Left forelimb (tissue), 1 donor: ENCODE data around the gene OR4D5.

ENCODE experiments used
- DNase-seq: peaks from one replicate; pipeline ENCODE4 v3.0.0-alpha.2; 2018; ENCODE audit warnings: low spot score

Gene OR4D5

GRCh38 chr11:123939317-123939716 lies at the start of gene OR4D5:
OR4D5 (plus strand) TSS chr11:123939617; CDS start chr11:123939617, 0 bp downstream.
- DNase-seq, result no peak

DNA sequence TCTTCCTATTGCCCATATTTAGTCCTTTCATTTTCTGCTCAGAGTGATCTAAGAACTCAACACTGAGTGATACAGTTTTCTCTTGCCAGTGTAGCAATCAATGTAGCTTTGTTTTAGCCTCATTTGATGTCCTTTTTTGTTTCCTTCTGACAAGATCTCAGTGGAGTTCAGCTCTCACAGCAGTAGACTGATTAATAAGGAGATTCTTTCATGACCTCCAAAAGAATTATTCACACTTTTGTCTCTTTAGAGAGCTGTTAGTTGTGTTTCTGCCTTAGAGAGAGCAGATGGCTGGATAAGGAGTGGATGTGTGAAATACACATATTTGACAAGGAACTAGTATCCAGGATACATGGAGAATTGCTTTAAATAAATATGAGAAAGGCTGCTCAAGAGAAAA lies 47.4 kb upstream of the OR4D5 start:
- no peak for DNase-seq

- no peak for DNase-seq
Observed at GRCh38 chr11:123899792-123900191, 39.6 kb upstream of the OR4D5 start.

GRCh38 chr11:123901867-123902266 lies 37.5 kb upstream of the OR4D5 start, which contains the start of gene OR8D4:
OR8D4 (plus strand) TSS chr11:123902167; CDS start chr11:123906432, 4,265 bp downstream.
- DNase-seq, result no peak

- no peak for DNase-seq
Observed at GRCh38 chr11:123903932-123904331, 35.5 kb upstream of the OR4D5 start.

DNA sequence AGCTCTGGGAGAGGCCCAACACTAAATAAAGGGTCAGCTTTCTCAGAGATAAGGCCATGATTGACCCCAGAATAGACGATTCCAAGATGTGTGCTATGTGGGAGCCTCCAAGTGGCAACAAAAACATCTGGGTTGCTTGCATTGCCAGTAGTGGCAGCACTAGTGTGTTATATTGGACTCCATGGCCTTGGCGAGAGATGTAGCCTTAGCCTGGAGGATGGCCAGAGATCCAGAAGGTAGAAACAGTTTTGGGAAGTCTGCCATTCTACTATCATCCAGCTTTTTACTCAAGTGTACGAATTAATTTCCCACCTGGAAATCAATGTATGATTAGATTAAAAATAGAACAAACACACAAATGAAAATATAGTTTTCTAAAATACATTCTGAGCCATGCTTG lies 34.5 kb upstream of the OR4D5 start:
- no peak for DNase-seq

GRCh38 chr11:123905826-123906225 lies 33.6 kb upstream of the OR4D5 start:
- no peak for DNase-seq

DNA sequence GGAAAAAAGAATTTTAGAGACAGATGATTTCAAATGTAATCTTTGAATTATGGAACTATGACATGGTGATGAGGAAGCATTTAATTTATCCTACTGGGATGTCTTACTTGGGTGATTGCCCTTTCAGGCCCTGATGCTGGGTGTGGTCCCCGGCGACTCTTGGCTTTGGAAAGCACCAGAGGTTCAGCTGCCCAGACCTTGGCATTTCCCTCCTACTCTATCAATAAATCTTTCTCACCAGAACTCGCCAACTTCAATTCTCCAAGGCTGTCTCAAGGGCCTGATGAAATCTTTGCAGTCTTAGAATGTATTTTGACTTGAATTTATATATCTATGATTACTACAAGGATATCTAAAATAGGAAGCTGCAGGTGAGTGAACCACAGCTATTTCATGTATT lies 18.5 kb upstream of the OR4D5 start:
- no peak for DNase-seq

DNA sequence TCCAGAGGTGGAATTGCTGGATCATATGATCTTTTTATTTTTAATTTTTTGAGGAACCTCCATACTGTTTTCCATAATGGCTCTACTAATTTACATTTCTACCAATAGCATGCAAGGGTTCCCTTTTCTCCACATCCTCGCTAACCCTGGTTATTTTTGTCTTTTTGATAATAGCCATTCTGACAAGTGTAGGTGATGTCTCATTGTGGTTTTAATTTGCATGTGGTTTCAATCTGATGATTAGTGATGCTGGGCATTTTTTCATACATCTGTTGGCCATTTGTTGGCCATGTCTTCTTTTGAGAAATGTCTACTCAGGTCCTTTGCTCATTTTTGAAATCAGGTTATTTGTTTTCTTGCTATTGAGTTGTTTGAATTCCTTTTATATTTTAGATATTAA lies 15.4 kb upstream of the OR4D5 start:
- DNase-seq, result no peak

DNA sequence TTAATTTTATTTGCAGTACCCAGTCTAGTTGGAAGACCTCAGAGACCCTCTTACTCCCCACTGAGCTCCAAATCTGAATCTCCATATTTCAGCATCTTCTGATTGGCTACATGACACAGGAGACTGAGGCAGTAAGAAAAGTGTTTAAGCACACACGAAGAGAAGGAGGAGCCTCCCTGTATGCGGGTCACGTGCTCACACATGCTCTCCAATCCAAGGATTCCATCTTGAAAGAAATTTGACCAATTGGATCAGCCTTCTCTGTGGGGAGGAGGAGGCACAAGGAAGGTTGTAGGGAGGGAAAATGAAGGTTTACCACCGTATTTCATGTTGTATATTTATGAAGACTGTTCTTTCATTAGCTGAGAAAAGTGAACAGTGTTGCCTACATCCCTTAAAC lies 3.0 kb downstream of the OR4D5 start:
- DNase-seq, result no peak

GRCh38 chr11:123943738-123944137 lies 4.3 kb downstream of the OR4D5 start, which contains the start of gene OR6T1:
OR6T1 (minus strand) TSS chr11:123943838; CDS start chr11:123943838, 0 bp downstream.
- DNase-seq, result no peak

- no peak for DNase-seq
Observed at GRCh38 chr11:123945132-123945531, 5.7 kb downstream of the OR4D5 start.

DNA sequence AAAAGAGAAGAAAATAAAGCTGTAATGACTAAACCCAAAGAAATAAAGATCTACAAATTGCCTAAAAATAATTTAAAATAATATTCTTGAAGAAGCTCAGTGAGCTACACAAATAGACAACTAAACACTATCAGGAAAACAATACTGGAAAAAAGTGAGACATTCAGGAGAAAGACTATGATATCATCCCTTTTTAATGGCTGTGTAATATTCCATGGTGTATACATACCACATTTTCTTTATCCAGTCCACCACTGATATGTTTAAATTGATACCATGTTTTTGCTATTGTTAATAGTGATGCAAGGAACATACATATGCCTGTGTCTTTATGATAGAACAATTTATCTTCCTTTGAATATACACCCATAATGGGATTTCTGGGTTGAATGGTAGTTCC lies 17.3 kb downstream of the OR4D5 start:
- no peak for DNase-seq

- DNase-seq, result no peak
Observed at GRCh38 chr11:123973816-123974215, 34.4 kb downstream of the OR4D5 start.

- no peak for DNase-seq
Observed at GRCh38 chr11:123976770-123977560, 37.5 kb downstream of the OR4D5 start.

DNA sequence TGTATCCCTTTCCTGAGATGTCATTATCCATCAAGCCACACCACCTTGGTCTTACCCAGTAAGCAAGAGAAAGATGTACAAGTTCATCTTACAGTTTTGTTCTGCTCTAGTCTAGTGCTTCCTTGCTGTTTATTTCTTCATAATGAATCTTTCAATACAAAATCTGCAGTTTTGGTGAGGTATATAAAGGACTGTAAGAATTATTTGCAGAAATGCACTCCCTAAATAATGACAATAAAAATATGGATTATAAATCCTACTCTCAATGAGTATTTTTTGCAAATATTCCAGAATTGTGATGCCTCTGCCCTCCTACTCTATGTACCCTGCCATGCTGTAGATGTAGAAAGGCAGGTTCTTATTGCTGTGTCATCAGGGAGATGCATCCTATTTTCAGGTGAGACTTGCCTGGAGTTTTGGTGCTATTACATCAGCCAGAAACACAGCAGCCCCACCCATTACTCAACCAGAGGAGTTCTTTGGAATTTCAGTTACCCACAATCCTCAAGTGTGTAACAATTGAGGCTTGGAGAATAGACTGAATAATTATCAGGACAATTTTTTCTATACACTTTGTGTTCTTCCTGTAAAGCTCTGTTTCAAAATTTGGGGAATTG lies 38.4 kb downstream of the OR4D5 start, which contains the start of gene OR10S1:
Gene OR10S1, minus strand, starts transcription at position 51 of the 617 bp plus-strand sequence. CDS start 117 bp downstream, outside the sequence.
- no peak for DNase-seq

DNA sequence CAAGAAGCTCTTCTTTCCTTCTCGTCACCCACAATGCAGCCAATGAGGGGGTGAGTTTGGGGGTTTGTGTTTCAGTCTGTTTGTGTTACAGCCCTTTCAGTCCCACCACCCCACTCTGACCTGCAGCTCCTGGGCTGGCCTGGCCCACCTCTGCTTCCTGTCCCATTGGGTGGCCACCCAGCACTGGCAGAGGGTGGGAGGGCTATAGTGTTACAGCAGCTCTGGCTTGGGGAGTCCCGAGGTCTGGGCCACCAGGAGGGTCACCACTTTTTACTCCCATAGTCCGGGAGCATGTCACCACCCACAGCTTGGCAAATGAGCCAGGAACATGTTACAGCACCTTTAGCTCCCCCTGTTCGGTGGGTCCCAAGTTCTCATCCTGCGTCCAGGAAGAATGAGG lies 39.9 kb downstream of the OR4D5 start:
- DNase-seq, result no peak
